HFF-Myc (cell line): ENCODE results near the gene PPIH.
A peak's percentile ranks its signal among the peaks of the same experiment; 100 is the strongest.

Experiments used
- DNase-seq: peaks from one replicate; pipeline ENCODE4 v3.0.0-alpha.2; 2011; ENCODE audit warnings: low read depth; ENCODE audit errors: extremely low read depth
- H3K4me3 ChIP-seq: replicated peaks from 2 replicates; pipeline ENCODE4 v1.5.1; 2011; ENCODE audit warnings: low read depth, mild to moderate bottlenecking, control low read depth, low read length
- TF ChIP-seq, protein P1 (sequence below): IDR thresholded peaks from 2 replicates; pipeline ENCODE4 v1.5.1; 2012; ENCODE audit warnings: mild to moderate bottlenecking, low read depth, low read length, control low read depth; ENCODE audit errors: missing control alignments

Gene PPIH

DNA sequence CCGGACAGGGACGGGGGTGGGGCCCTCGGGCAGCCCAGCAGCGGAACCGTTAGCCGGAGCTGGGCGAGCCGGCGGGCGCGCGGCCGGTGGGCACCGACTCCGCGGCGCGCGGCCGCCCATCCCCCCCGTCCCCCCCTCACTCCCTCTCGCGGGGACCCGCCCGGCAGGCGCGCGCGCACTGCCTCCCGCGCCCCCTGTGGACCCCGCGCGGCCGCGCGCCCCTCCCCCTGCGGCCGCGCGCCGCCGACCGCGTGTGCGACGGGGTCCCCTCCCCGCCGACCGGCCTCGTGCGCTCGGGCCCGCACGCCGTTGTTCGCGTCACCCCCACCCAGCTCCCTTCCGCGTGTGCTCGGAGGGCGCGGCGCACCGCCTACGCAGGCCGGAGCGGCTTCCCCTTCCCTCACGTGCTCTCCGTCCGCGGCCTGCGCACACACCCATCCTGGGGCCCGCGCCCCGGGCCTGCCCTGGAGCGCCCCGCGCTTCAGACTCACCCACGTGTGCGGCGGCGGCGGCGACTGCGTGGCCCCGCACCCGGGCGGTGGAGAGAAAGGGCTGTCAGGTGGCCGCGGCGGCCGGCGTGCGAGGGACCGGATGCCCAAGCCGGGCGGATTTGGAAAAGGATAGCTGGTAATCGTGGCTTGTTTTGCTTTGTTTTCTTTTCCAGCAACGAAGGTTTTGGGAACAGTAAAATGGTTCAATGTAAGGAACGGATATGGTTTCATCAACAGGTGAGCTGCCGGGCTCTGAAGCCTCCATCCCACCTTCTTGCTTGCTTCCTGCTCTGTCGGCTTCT lies 24.7 kb downstream of the PPIH start:
- H3K4me3 ChIP-seq = peak overlapping the region; percentile 92
- DNase-seq = no peak
- TF ChIP-seq, protein P1, sequence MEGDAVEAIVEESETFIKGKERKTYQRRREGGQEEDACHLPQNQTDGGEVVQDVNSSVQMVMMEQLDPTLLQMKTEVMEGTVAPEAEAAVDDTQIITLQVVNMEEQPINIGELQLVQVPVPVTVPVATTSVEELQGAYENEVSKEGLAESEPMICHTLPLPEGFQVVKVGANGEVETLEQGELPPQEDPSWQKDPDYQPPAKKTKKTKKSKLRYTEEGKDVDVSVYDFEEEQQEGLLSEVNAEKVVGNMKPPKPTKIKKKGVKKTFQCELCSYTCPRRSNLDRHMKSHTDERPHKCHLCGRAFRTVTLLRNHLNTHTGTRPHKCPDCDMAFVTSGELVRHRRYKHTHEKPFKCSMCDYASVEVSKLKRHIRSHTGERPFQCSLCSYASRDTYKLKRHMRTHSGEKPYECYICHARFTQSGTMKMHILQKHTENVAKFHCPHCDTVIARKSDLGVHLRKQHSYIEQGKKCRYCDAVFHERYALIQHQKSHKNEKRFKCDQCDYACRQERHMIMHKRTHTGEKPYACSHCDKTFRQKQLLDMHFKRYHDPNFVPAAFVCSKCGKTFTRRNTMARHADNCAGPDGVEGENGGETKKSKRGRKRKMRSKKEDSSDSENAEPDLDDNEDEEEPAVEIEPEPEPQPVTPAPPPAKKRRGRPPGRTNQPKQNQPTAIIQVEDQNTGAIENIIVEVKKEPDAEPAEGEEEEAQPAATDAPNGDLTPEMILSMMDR = no peak

GRCh38 chr1:42684139-42684538 lies 25.9 kb downstream of the PPIH start:
- TF ChIP-seq, protein P1 = no peak
- peak overlapping the region; percentile 92 for H3K4me3 ChIP-seq
- DNase-seq = no peak

- peak overlapping the region; percentile 92 for H3K4me3 ChIP-seq
- no peak for DNase-seq
- TF ChIP-seq, protein P1 = no peak
Observed at GRCh38 chr1:42686418-42686817, 28.2 kb downstream of the PPIH start.

DNA sequence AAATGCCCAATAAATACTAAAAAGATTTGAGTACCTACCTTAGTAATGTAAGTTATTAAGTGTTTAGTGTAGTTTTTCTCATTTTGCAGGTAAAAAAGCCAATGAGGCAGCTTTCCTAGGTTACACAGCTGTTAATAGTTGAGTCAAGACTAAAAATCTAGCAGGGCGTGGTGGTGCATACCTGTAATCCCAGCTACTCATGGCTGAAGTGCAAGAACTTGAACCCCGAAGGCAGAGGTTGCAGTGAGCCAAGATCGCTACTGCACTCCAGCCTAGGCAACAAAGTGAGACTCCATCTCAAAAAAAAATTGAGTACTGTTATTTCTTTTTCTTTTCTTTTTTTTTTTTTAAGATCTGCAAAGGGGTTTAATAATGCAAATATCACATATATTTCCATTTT lies 31.7 kb downstream of the PPIH start:
- TF ChIP-seq, protein P1 = no peak
- no peak for DNase-seq
- no peak overlapping the region for H3K4me3 ChIP-seq

- no peak overlapping the region for H3K4me3 ChIP-seq
- no peak for DNase-seq
- TF ChIP-seq, protein P1 = no peak
Observed at GRCh38 chr1:42690477-42691156, 32.4 kb downstream of the PPIH start.

DNA sequence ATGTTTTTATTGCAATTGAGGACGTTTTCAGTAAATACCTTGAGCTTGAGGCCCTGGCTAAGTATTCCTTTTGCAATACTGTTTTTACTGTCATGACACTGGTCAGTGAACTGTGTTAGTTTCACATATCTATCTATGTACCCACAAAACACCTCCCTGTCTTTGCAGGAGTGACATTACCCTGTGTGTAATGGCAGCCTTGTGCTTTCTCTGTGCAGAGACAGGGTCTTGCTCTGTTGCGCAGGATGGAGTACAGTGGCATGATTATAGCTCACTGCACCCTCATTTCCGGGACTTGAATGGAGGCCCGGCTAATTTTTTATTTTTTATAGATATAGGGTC lies 32.9 kb downstream of the PPIH start:
- TF ChIP-seq, protein P1 = no peak
- no peak overlapping the region for H3K4me3 ChIP-seq
- DNase-seq = no peak
